ENCODE results near the gene FAM110D. TPM values are rescaled to one million over a fixed set of nuclear protein-coding genes. Genes with fewer than 3 reads are reported as not detected.

The FAM110D gene
- not detected in 2 replicates for total RNA-seq

GRCh38 chr1:26158908-26159742 is at the start of gene FAM110D:
Gene FAM110D (plus strand): TSS chr1:26159079. CDS start chr1:26161292, 2,213 bp downstream.

GRCh38 chr1:26111530-26112406 is 47.1 kb upstream of the FAM110D start, which contains the start of gene PDIK1L:
Gene PDIK1L (plus strand): TSS chr1:26111824. CDS start chr1:26114309, 2,485 bp downstream.

DNA sequence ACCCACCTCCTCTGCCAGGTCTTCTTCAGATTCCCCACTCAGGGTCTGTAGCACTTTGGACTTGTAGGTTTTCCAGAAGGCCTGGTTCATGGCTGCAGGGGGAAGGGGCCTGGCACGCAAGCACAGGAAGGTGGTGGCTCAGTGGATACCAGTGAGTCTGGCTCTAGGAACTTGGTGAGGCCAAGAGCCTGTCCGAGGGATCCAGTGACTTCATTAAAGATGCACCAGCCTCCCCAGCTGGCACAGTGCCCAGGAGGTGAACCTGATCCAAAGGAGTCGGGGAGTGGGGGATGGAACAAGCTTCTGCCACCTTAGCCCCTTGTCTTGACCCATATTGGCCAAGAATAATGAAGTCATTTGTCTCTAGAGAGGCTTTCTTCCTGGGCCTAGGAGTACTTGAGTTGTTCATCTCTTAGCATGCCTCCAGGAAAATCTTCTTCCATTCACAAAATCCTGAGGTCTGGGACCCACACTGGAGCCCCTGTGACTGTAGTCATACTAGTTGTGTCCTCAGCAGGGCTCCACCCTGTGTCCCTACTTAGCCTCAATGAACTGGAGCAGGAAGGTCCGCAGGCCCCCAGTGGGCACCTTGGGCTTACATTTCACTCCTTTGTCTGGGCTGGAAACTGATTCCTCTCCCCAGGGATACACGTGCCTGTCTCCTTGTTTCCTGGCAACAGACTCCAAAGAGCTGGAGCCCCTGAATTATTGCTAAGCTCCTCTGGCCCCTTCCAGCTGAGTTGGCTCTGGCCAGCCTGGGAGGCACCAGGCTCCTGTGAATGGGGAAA is 9.7 kb downstream of the FAM110D start, which contains the start of gene C1orf232:
Gene C1orf232 (minus strand): TSS at position 554 of the 788 bp plus-strand sequence. CDS start 464 bp downstream, at position 90.

GRCh38 chr1:26169669-26170471 is 11.0 kb downstream of the FAM110D start, which contains the start of gene ZNF593:
Gene ZNF593 (plus strand): TSS chr1:26169908. CDS start chr1:26169984, 76 bp downstream.

DNA sequence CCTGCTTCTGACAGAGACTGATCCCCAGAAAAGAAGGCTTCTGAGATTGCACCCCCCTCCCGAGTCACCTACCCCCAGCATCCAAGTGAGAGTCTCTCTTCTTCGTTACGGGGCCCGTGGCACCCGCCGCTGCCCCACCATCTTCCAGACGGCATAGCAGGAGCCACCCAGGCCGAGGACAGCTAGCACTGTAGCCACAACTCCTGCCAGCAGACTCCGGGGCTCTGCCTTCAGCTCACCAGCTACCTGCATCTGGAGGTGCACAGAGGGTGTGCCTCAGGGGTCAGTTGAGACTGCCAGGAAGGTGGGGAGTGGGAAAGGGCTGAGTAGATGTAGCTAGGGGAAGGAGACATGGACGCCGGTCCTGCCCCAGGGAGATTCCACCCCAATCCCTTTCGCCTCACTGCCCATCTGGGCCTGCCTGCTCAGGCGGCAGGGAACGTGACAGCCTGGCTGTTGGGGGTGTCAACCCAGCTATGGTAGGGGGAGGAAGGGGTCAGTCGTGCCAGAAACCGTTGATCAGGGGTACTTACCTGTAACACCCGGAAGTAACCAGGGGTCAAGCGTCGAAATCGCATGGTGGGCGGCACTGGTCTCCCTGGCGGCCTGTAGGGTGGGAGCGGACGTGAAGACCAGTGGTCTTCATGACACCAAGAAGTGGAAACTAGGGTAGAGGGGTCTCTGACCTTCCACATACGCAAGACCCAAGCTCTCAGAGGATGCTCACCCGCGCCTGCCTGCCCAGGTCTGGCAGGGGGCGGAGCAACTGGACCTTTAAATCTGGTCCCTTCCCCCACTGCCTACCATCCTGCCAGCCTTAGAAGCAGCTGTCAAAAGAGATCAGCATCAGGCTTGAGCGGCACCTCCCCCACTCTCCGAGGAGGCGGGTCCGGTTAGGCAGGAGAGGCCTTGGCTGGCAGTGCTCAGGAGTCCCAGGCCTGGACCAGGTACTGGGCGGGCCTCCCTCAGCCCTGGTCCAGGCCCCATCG is 12.5 kb downstream of the FAM110D start, which contains the start of gene ZNF593OS:
Gene ZNF593OS (minus strand): TSS at position 749 of the 989 bp plus-strand sequence. CDS start 171 bp downstream, at position 578.

DNA sequence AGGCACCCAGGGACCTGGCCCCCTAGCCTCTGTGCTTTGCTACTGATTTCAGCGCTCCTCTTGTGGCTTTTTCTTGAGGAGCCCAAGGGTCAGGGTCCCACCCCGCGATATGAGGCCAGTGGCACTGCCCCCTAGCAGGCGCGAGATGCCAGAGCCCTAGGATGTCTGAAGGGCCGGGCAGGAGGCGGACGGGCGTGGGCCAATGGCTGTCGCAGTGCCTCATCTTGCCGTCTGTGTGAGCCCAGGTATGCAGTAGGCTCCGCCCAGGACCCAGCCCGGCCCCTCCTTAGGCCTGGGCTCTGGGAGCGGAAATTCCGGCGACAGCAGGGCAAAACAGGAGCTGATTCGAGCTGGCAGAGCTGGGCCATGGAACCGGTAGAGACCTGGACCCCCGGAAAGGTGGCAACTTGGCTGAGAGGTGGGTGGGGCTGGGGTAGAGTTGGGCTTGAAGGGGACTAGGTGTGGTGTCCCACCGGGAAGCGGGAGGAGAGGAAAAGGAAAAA is 18.4 kb downstream of the FAM110D start, which contains the start of gene CNKSR1:
Gene CNKSR1 (plus strand): TSS at position 310 of the 503 bp plus-strand sequence. CDS start 57 bp downstream, at position 367.

DNA sequence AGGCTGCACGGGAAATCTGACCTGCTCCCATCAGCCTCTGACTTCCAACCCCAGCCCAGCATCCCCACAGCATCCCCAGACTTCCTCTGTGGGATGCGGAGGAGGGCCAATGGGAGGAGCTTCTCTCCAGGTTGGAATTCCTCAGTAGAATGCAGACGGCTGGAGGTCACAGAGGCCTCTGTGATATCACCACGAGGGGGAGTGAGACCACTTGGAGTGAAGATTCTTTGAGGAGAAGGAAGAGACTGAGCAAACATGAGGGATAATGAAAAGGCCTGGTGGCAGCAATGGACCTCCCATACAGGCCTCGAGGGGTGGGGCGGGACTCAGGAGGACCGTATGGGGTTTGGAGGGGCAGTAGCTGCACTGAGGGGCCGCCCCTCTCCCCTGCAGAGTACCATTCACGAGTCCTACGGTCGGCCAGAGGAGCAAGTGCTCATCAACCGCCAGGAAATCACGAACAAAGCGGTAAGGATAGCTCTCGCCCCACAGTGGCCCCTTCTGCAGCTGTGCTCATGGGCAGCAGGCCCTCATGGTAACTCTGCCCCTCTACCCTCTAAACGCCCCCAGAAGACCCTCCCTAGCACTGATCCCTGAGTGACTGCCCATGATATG is 31.6 kb downstream of the FAM110D start, which contains the start of gene CATSPER4:
Gene CATSPER4 (plus strand): TSS at position 230 of the 615 bp plus-strand sequence. CDS start 26 bp downstream, at position 256.

Other genes with a start within 250 kb of the FAM110D start
- 11.2 and 12.1 TPM in 2 replicates for gene PAFAH2, start 161.0 kb upstream of the FAM110D start, total RNA-seq
- gene EXTL1, start 137.3 kb upstream of the FAM110D start, total RNA-seq, result 0.20 and 0.33 TPM in 2 replicates
- not detected in 2 replicates for gene SLC30A2, start 113.0 kb upstream of the FAM110D start, total RNA-seq
- gene TRIM63, start 91.4 kb upstream of the FAM110D start, total RNA-seq, result 0.07 and 0.30 TPM in 2 replicates
- 3.5 and 4.1 TPM in 2 replicates for gene PDIK1L, start 47.3 kb upstream of the FAM110D start, total RNA-seq
- not detected in 2 replicates for gene C1orf232, start 9.9 kb downstream of the FAM110D start, total RNA-seq
- 13.6 and 14.0 TPM in 2 replicates for gene ZNF593, start 10.8 kb downstream of the FAM110D start, total RNA-seq
- not detected in 2 replicates for gene ZNF593OS, start 12.8 kb downstream of the FAM110D start, total RNA-seq
- gene CNKSR1, start 18.4 kb downstream of the FAM110D start, total RNA-seq, result 0.07 and 0.69 TPM in 2 replicates
- gene CATSPER4, start 31.5 kb downstream of the FAM110D start, total RNA-seq, result not detected in 2 replicates
- 6.1 and 6.9 TPM in 2 replicates for gene CEP85, start 75.1 kb downstream of the FAM110D start, total RNA-seq
- 68.1 and 84.3 TPM in 2 replicates for gene SH3BGRL3, start 121.0 kb downstream of the FAM110D start, total RNA-seq
- 3.1 and 3.8 TPM in 2 replicates for gene UBXN11, start 147.6 kb downstream of the FAM110D start, total RNA-seq
- gene CD52, start 158.9 kb downstream of the FAM110D start, total RNA-seq, result not detected in 2 replicates
- gene CRYBG2, start 195.1 kb downstream of the FAM110D start, total RNA-seq, result not detected in 2 replicates
- gene ZNF683, start 213.7 kb downstream of the FAM110D start, total RNA-seq, result not detected in 2 replicates